ENCODE results near the gene SLC25A10. TPM values are rescaled to one million over a fixed set of nuclear protein-coding genes. Genes with fewer than 3 reads are reported as not detected.

Gene SLC25A10
- total and polyA plus RNA-seq, 8 donors: 3.5 to 55.6 (median 33.6) TPM

DNA sequence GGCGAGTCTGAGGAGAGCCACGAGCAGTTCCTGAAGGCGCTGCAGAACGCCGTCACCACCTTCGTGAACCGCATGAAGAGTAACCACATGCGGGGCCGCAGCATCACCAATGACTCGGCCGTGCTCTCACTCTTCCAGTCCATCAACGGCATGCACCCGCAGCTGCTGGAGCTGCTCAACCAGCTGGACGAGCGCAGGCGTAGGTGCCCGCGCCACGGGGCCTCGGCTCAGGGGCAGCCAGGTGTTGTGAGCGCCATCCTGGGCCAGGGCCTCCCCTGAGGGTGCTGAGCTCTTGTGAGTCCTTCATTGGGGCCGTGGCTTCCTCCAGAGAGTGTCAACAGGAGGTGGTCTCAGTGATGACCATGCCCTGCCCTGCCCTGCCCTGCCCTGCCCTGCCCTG is 16.3 kb upstream of the SLC25A10 start:
- intact Hi-C loops (cut with DNase I; ENCODE audit: low total_unique reads): no loop called here
- H3K4me1 ChIP-seq: peaks cover 5 to 6% (median 6%) of the 10 kb centered on the region in 4 donors
- H3K27ac ChIP-seq: no peak overlapping the region
- H3K27me3 ChIP-seq: no peaks in the 10 kb centered on the region
- H3K4me3 ChIP-seq: no peak overlapping the region
- WGBS, 5 donors: 86 to 92% (median 88%) methylated on average over 17 to 22 of the region's 22 CpGs
- TF ChIP-seq POLR2A (IDR thresholded peaks at IDR 0.05) (no peak), POLR2AphosphoS5 (IDR thresholded peaks at IDR 0.05) (no peak), EP300 (IDR thresholded peaks at IDR 0.05) (no peak)
- TF ChIP-seq, protein P1, sequence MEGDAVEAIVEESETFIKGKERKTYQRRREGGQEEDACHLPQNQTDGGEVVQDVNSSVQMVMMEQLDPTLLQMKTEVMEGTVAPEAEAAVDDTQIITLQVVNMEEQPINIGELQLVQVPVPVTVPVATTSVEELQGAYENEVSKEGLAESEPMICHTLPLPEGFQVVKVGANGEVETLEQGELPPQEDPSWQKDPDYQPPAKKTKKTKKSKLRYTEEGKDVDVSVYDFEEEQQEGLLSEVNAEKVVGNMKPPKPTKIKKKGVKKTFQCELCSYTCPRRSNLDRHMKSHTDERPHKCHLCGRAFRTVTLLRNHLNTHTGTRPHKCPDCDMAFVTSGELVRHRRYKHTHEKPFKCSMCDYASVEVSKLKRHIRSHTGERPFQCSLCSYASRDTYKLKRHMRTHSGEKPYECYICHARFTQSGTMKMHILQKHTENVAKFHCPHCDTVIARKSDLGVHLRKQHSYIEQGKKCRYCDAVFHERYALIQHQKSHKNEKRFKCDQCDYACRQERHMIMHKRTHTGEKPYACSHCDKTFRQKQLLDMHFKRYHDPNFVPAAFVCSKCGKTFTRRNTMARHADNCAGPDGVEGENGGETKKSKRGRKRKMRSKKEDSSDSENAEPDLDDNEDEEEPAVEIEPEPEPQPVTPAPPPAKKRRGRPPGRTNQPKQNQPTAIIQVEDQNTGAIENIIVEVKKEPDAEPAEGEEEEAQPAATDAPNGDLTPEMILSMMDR (IDR thresholded peaks at IDR 0.05): no peak
- H3K9me3 ChIP-seq: no peaks in the 10 kb centered on the region
- peaks cover 86 to 100% (median 100%) of the 10 kb centered on the region in 4 donors for H3K36me3 ChIP-seq
- no peak for DNase-seq

DNA sequence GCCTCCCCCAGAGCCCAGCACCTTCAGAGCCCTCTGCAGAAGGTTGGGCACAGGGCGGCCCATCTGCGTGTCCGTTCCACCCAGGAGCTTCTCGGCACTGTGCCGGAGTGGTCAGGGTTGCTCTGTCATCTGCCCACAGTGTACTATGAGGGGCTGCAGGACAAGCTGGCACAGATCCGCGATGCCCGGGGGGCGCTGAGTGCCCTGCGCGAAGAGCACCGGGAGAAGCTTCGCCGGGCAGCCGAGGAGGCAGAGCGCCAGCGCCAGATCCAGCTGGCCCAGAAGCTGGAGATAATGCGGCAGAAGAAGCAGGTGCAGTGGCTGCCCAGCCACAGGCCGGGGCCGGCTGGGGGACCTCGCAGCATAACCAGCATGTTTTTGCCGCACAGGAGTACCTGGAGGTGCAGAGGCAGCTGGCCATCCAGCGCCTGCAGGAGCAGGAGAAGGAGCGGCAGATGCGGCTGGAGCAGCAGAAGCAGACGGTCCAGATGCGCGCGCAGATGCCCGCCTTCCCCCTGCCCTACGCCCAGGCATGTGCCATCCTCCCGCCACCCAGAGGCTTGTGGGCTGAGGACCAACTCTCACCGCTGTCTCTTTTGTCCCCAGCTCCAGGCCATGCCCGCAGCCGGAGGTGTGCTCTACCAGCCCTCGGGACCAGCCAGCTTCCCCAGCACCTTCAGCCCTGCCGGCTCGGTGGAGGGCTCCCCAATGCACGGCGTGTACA is 15.7 kb upstream of the SLC25A10 start:
- Histone ChIP-seq H3K36me3 (peaks cover 86 to 100% (median 100%) of the 10 kb centered on the region in 4 donors), H3K27me3 (no peaks in the 10 kb centered on the region), H3K4me3 (no peak overlapping the region), H3K9me3 (no peaks in the 10 kb centered on the region), H3K4me1 (peaks cover 11 to 12% (median 11%) of the 10 kb centered on the region in 4 donors), H3K27ac (no peak overlapping the region)
- intact Hi-C loops (cut with DNase I; ENCODE audit: low total_unique reads): no loop called here
- WGBS, 5 donors: 90 to 95% (median 94%) methylated on average over 33 to 40 of the region's 40 CpGs
- TF ChIP-seq EP300 (IDR thresholded peaks at IDR 0.05) (no peak), POLR2AphosphoS5 (IDR thresholded peaks at IDR 0.05) (no peak), POLR2A (IDR thresholded peaks at IDR 0.05) (no peak)
- TF ChIP-seq, protein P1 (IDR thresholded peaks at IDR 0.05): no peak
- DNase-seq: no peak

DNA sequence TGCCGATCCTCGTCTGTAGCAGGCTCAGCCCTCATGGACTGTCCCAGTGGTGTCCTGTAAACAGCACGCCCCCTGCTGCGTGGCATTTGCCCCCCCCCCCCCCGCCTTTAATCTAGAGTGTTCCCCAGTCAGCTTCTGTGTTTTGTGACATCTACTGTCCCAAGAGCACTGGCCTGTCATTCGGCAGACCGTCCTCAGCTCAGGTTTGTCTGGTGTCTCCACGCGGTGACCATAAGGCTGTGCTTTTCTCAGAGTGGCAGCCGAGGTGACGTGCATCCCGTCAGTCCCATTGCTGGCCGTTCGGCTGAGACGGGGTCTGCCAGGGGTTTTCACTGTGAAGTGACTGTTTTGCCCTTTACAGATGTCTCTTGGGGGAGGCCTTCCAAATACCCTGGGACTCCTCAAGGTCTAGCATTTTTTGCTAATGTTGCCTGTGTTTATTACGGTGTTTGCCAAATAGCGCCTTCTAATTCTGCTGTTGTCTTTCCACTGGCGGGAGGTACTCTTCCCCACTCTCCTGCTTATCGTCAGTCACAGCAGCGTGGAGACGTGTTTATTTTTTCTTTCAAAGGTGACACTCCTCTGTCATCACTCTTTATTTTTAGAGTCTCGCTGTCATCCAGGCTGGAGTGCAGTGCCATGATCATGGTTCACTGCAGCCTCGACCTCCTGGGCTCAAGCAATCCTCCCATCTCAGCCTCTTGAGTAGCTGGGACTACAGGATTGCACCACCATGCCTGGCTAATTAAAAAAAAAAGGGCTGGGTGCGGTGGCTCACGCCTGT is 14.6 kb upstream of the SLC25A10 start:
- intact Hi-C loops (cut with DNase I; ENCODE audit: low total_unique reads): no loop called here
- Histone ChIP-seq H3K27ac (no peak overlapping the region), H3K27me3 (no peaks in the 10 kb centered on the region), H3K36me3 (peaks cover 78 to 96% (median 93%) of the 10 kb centered on the region in 4 donors), H3K9me3 (no peaks in the 10 kb centered on the region), H3K4me3 (no peak overlapping the region), H3K4me1 (peaks cover 21 to 23% (median 22%) of the 10 kb centered on the region in 4 donors)
- DNase-seq: no peak
- no peak for TF ChIP-seq EP300 (IDR thresholded peaks at IDR 0.05)
- TF ChIP-seq, protein P1 (IDR thresholded peaks at IDR 0.05): no peak
- no peak for TF ChIP-seq POLR2A (IDR thresholded peaks at IDR 0.05)
- TF ChIP-seq POLR2AphosphoS5 (IDR thresholded peaks at IDR 0.05): no peak
- WGBS, 5 donors: 83 to 86% (median 84%) methylated on average over 23 to 25 of the region's 25 CpGs
